DMS53 (cell line): ENCODE data around the gene PRKACA.

Source experiments
- DNase-seq: peaks from one replicate; lab custom pipeline; 2025; lab: John Stamatoyannopoulos, UW

PRKACA gene

DNA sequence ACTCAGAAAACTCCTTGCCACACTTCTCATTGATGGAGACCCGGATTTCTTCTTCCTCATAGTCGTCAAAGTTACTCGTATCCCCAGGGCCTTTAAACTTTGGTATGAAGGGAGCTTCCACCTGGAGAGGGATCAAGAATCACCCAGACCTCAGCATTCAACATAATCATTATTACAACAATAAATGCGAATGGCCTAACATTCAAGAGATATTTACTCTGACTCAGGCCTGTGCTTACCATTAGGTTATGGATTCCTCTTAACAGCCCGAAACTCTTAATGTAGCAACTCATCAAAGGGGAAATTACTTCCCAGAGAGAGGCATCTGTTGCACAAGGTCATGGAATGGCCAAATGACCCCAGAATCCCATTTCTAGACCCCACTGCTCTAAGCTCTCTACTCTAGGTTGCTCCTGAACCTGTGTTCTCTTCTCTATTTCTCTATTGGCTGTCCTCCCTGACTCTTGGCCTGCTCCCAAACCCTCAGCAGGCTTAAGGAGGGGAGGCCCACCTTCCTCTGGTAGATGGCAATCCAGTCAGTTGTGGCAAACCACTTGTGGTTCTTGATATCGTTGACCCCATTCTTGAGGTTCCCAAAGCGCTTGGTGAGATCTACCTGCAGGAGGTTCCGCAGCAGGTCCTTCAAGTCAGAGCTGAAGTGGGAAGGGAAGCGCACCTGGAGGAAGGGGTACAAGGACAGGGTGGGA is 24.3 kb downstream of the PRKACA start:
- DNase-seq: no peak

GRCh38 chr19:14091813-14092462 is 25.6 kb downstream of the PRKACA start:
- peak; percentile 49 for DNase-seq

DNA sequence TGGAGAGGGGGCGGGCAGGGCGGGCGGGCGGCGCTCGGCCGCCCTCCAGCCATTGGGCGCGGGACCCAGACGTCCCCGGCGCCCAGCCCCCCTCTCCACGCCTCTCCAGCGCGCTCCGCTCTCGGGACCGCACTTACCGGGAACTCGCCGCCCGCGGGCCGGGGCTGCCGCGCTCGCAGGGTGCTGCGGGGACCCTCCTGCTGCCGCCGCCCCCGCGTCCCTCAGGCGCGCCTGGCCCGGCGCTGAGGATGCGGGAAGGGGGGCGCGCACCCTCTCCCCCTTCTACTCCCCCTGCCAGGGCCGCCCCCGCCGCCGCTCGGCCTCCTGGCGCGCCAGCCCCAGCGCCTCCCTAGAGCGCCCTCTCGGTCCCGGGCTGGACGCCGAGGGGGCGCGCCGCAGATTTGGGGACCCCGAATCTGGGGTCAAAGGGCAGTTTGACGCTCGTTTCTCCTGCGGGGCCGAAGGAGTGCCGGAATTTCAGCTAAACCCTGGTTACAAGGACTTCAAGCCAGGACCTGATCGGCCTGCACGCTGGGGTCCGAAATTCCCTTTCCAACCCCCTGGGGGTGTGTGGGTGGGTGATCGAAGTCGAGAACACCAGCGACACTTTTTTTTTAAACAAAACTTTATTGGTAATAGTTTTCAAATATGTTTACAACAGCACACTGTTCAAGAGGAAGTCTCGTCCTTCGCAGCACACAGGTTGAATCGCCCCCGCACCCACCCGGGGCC is 26.3 kb downstream of the PRKACA start:
- DNase-seq: peak; percentile 94

DNA sequence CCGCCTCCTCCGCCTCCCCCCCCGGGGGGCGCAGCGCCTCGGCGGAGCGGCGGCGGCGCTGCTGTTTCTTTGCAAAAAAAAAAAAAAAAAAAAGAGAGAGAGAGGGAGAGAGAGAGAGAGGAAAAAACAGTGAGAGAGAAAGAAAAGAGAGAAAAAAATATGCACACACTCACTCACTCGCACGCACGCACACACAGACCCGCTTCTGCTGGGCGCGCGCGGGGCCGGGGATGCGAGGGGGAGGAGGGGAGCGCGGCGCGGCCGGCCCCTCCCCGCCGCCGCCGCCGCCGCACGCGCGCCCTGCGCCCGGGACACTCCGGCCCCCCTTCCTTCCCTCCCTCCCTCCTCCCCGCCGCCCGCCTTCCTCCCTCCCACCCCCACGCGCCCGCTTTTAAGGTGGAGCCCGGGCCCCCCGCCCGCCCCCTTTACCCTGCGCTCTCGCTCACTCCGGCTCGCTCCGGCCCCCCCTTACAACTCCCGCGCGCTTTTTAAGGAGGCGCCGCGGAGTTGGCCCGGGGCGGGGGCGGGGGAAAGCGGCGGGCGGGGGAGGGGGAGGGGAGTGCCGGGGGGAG is 27.0 kb downstream of the PRKACA start, which contains the start of gene SAMD1:
Gene SAMD1 (minus strand): TSS at position 243 of the 572 bp plus-strand sequence.
- peak; percentile 94 for DNase-seq

DNA sequence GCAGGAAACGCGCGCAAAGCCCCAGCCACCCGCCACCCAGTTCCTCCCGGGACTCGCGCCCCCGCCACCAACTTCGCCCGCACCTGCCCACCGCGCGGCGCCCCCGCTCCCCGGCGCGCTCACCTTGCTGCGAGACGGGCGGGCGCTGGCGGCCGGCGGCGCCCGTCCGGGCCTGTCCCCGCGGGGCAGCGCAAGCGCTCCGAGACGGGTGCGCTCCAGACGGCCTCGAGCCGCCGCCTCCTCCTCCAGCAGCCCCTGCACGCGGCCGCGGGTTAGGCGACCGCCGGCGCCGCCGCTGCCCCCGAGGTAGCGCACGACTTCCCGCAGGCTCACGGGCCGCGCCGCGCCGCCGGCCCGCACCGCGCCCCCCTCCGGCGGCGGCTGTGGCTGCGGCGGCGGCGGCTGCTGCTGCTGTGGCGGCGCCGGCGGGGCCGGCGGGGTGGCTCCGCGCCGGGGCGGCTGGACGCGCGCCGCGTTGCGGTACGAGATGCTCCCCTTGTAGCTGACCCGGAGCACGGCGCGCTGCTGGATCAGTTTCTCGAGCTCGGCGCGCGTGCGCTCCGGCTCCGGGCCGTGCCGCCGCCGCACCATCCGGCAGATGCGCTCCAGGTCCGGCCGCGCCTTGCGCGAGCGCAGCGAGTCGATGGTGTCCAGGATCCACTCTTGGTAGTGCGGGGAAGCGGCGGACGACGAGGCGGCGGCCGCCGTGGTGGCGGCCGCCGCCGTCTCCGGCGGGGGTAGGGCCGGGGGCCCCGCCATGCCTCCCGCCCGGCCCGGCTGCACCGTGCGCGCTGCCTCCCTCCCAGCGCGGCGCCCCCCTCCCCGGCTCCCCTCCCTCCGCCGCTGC is 27.7 kb downstream of the PRKACA start:
- peak; percentile 81 for DNase-seq

GRCh38 chr19:14089412-14089661 is 28.2 kb downstream of the PRKACA start:
- no peak for DNase-seq

DNA sequence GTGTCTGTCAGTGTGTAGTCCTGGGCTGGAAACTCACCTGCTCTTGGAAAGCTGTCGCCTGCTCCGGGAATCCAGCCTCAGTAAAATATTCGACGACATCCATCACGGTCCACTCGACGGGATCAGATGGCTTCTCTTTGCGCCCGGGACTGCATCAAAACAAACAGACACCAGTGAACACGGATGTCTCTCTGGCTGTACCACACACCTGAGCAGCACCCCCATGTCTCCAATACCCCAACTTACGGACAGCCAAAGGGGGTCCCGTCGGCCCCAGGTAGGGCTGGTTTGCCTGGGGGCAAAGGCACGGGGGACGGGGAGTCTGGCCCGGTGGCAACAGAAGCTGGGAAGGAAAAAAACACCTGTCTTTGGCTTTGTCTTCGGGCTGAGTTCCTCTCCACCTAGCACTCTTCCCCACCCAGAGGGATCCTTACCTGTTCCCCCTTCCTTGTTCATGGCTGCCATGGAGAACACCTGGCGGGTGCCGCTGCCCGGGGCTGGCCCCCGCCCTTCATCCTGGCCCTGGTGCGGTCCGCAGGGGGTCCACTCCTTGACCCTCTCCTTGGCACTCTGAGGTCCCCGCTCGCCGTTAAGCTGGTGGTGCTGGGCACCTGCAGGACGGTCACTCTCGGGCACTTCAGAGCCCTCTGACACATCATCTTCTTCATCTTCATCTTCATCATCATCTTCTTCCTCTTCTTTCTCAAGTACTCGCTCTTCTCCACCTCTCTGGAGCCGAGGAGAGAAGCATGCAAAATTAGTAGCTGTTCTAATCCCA is 28.7 kb downstream of the PRKACA start:
- peak; percentile 19 for DNase-seq

DNA sequence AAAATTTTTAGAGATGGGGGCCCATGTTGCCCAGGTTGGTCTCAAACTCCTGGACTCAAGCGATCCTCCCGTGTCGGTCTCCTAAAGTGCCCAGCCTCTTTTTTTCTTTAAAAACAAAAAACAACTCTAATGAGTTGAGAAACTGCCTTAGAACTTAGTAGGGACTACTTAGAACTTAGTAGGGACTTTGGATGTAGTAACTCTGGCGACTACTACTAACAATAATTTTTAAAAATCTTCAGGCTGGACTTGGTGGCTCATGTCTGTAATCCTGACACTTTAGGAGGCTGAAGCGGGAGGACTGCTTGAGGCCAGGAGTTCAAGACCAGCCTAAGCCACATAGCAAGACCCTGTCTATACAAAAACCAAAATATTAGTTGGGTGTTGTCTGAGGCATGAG is 31.5 kb downstream of the PRKACA start:
- no peak for DNase-seq

GRCh38 chr19:14085309-14085995 is 32.1 kb downstream of the PRKACA start, which contains the start of gene C19orf67:
C19orf67 (minus strand) TSS chr19:14085783; CDS start chr19:14085627, 156 bp downstream.
- no peak for DNase-seq

DNA sequence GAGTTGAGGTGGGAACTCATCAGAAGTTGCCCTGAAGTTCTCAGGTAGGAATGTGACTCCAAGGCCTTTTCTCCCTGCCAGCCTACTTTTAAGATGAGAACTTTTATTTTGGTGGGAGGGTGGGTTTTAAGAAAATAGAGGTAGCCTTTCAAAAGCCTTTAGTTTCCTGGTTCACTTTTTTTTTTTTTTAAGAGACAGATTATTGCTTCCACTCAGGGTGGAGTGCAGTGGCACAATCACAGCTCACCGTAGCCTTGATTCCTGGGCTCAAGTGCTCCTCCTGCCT is 34.9 kb downstream of the PRKACA start:
- DNase-seq: no peak

- peak; percentile 63 for DNase-seq
These were observed 35.5 kb downstream of the PRKACA start for GRCh38 chr19:14081797-14082674.

GRCh38 chr19:14080887-14081796 is 36.4 kb downstream of the PRKACA start:
- peak; percentile 98 for DNase-seq

DNA sequence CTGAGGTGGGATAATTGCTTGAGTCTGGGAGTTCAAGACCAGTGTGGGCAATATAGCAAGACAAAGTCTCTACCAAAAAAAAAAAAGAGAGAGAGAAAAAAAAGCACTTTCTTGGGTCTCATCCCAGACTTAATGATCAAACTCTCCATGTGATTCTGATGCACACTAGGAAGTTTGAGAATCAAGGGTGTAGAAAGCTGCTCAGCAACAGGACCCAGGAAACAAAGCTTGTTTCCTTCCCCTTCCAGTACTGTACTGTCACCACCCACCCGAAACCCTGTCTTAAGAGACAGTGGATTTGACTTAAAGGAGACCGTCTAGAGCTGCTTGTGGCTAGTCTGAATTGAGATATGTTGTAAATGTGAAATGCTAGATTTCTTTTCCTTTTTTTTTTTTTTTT is 39.2 kb downstream of the PRKACA start:
- DNase-seq: no peak

GRCh38 chr19:14073925-14074838 is 43.4 kb downstream of the PRKACA start:
- DNase-seq: peak; percentile 77

DNA sequence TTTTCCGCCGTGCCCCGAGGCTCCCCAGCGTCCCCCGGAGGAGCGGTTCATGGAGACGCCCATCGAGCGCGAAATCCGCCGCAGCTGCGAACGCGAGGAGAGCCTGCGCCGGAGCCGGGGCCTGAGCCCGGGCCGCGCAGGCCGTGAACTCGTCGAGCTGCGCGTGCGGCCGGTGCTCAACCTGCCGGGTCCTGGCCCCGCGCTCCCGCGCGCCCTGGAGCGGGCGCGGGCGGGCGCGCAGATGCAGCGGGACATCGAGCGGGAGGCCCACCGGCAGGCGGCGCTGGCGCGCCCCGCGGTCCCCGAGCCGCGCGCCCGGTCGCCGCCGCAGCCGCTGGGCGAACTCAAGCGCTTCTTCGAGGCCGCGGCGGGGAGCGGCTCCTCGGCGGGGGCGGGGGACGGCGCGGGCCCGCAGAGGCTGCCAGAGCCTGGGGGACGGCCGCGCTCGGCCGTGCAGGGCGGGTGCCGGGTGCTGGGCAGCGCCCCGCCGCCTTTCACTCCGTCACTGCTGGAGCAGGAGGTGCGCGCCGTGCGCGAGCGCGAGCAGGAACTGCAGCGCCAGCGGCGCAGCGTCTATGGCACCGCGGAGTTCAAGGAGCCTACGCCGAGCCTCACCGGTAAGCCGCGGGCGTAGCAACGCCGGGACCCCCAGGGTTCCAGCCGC is 44.2 kb downstream of the PRKACA start:
- DNase-seq: peak; percentile 91

DNA sequence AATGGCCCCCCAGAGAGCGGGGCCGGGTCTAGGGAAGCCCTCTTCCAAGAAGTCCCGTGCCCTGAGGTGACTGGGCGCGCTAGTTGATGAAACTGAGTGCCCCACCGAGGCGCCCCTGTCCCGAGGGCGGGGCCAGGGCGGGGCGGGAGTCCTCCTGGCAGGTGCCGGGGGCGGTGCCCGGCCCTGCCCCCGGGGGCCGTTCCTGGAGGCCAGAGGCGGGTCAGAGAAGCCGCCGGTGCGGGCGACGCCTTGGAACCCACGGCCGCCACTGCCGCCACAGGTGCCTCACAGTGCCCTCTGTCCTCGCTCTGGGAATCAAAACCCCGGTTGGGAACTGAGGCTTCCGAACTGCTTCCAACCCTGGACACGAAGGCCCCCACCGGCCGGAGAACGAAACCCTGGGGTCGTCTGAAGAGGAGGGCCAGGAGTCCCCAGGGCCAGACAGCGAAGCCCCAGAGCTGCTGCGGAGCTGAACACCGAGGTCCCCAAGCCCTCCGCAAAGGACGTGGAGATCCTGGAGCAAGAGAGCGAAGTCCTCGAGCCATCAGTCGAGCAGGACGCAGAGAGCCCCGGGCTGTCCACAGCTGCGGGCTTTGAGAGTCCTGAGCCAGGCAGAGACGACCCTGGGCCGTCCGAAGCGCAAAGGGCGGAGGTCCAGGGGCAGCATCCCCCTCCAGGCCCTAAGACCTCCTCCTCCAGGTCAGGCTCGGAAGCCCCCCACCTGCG is 44.9 kb downstream of the PRKACA start, which contains the start of gene MISP3:
Gene MISP3 (plus strand): TSS at position 252 of the 726 bp plus-strand sequence. CDS start 524 bp downstream, outside the sequence.
- DNase-seq: peak; percentile 91
